SK-N-SH (cell line): ENCODE results near the gene MGAT5.

Source experiments
- EP300 ChIP-seq, 2 experiments: IDR thresholded peaks; 2 replicates each; pipeline versions ENCODE4 v1.4.0 to v1.6.1; 2012; ENCODE audit warnings: borderline replicate concordance in 1 of 2, low read depth in 1 of 2, low read length in 1 of 2
- FOXM1 ChIP-seq: IDR thresholded peaks from 2 replicates; pipeline ENCODE4 v1.4.0; 2012; ENCODE audit warnings: low read depth, mild to moderate bottlenecking
- GABPA ChIP-seq: IDR thresholded peaks from 2 replicates; pipeline ENCODE4 v1.4.0; 2012; ENCODE audit warnings: low read depth, mild to moderate bottlenecking
- MXI1 ChIP-seq: IDR thresholded peaks from 2 replicates; pipeline ENCODE4 v1.6.1; 2012; ENCODE audit warnings: mild to moderate bottlenecking, low read depth, low read length, improper control_type of control experiment
- PBX3 ChIP-seq: IDR thresholded peaks from 2 replicates; pipeline ENCODE4; 2012
- RXRA ChIP-seq: IDR thresholded peaks from 2 replicates; pipeline ENCODE4 v1.4.0; 2012; ENCODE audit warnings: low read depth, mild to moderate bottlenecking, borderline replicate concordance
- TCF12 ChIP-seq: IDR thresholded peaks from 2 replicates; pipeline ENCODE4 v1.4.0; 2012
- TF ChIP-seq, protein P1 (sequence below): fragments of 200-600 bp; sonication (generic); IDR thresholded peaks from 2 replicates; pipeline ENCODE4 v1.6.1; 2017; ENCODE audit warnings: antibody characterized with exemption, mild to moderate bottlenecking, moderate library complexity
- TF ChIP-seq, protein P2 (sequence below): IDR thresholded peaks from 2 replicates; pipeline ENCODE4 v1.4.0; 2012; ENCODE audit warnings: low read depth, borderline replicate concordance

DNA sequence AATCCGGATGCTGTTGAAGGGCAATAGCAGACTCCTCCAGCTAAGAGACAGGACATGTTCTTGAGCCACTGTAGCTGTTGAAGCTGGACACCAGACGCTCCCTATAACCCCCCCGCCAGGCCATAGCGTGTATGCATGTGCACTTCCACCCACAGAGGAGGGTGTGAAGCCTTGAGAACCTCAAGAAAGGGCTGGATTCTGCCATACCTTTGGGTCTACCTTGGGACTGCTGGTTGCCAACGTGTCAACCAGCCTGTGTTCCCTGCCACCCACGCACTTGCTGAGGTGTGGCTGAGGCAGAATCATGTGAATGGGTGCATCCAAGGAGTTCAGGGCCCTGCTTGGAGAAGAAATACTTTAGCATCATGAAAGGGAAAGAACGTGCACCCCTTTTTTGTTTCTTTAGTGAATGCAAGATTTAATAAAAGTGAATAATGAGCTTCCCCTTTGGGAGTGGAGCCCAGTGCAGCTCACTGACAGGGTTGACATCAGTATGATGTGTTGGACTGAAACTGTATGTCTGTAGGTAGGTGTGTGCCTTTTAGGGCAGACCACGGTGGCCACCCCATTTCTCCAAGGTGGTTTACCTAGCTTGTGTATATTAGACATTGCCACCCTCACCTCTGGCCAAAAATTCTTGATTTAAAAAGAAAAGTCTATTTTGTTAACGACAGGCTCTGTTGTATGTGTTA is 198.3 kb downstream of the MGAT5 start:
- TF ChIP-seq MXI1 (no peak), RXRA (no peak), PBX3 (no peak), FOXM1 (no peak), TCF12 (no peak), EP300 (IDR thresholded peaks at IDR 0.05; ENCODE audit: borderline replicate concordance in 1 of 2, low read depth in 1 of 2, low read length in 1 of 2) (no peak), GABPA (no peak)
- TF ChIP-seq, protein P1, sequence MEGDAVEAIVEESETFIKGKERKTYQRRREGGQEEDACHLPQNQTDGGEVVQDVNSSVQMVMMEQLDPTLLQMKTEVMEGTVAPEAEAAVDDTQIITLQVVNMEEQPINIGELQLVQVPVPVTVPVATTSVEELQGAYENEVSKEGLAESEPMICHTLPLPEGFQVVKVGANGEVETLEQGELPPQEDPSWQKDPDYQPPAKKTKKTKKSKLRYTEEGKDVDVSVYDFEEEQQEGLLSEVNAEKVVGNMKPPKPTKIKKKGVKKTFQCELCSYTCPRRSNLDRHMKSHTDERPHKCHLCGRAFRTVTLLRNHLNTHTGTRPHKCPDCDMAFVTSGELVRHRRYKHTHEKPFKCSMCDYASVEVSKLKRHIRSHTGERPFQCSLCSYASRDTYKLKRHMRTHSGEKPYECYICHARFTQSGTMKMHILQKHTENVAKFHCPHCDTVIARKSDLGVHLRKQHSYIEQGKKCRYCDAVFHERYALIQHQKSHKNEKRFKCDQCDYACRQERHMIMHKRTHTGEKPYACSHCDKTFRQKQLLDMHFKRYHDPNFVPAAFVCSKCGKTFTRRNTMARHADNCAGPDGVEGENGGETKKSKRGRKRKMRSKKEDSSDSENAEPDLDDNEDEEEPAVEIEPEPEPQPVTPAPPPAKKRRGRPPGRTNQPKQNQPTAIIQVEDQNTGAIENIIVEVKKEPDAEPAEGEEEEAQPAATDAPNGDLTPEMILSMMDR = no peak
- TF ChIP-seq, protein P2, sequence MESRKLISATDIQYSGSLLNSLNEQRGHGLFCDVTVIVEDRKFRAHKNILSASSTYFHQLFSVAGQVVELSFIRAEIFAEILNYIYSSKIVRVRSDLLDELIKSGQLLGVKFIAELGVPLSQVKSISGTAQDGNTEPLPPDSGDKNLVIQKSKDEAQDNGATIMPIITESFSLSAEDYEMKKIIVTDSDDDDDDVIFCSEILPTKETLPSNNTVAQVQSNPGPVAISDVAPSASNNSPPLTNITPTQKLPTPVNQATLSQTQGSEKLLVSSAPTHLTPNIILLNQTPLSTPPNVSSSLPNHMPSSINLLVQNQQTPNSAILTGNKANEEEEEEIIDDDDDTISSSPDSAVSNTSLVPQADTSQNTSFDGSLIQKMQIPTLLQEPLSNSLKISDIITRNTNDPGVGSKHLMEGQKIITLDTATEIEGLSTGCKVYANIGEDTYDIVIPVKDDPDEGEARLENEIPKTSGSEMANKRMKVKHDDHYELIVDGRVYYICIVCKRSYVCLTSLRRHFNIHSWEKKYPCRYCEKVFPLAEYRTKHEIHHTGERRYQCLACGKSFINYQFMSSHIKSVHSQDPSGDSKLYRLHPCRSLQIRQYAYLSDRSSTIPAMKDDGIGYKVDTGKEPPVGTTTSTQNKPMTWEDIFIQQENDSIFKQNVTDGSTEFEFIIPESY = no peak
